OCI-LY3 (cell line): ENCODE measurements around the gene SDR42E1.

Experiments used
- H2AFZ ChIP-seq: fragments of 200-600, 300-600 bp; shearing (Covaris generic); 2 replicates; pipeline ENCODE4 v1.6.0; 2014; ENCODE audit warnings: antibody characterized with exemption, low read depth, low read length
- H3K27ac ChIP-seq: fragments of 200-600, 300-600 bp; sonication (generic); 2 replicates; pipeline ENCODE4 v1.5.1; 2014; ENCODE audit warnings: mild to moderate bottlenecking, low read length, moderate library complexity, mixed read lengths
- H3K27me3 ChIP-seq: fragments of 200-600, 300-600 bp; sonication (generic); 2 replicates; pipeline ENCODE4 v1.6.1; 2014; ENCODE audit warnings: low read depth, low read length, mixed read lengths
- H3K36me3 ChIP-seq: fragments of 200-600, 300-600 bp; sonication (generic); replicated peaks from 2 replicates; pipeline ENCODE3; 2014; ENCODE audit warnings: low read depth, low read length, mixed read lengths
- H3K4me1 ChIP-seq: fragments of 300-600, 200-600 bp; sonication (generic); 2 replicates; pipeline ENCODE4 v1.6.1; 2014; ENCODE audit warnings: low read length, mixed read lengths
- H3K4me2 ChIP-seq: fragments of 200-600, 300-600 bp; sonication (generic); 2 replicates; pipeline ENCODE4 v1.6.1; 2014; ENCODE audit warnings: low read length, mixed read lengths
- H3K4me3 ChIP-seq: fragments of 300-600, 200-600 bp; sonication (generic); 2 replicates; pipeline ENCODE4 v1.5.1; 2014; ENCODE audit warnings: antibody characterized with exemption, mild to moderate bottlenecking, low read length, moderate library complexity
- H3K79me2 ChIP-seq: fragments of 300-600, 200-600 bp; shearing (Covaris generic); 2 replicates; pipeline ENCODE4 v1.6.1; 2014; ENCODE audit warnings: mild to moderate bottlenecking, low read length, mixed read lengths
- H3K9ac ChIP-seq: fragments of 300-600, 200-600 bp; shearing (Covaris generic); 2 replicates; pipeline ENCODE4 v1.6.0; 2014; ENCODE audit warnings: mild to moderate bottlenecking, low read length, moderate library complexity
- H3K9me3 ChIP-seq: fragments of 200-600, 300-600 bp; shearing (Covaris generic); 2 replicates; pipeline ENCODE4 v1.6.1; 2014; ENCODE audit warnings: low read length, mixed read lengths; ENCODE audit not compliant: insufficient read depth
- H4K20me1 ChIP-seq: fragments of 200-600, 300-600 bp; sonication (generic); 2 replicates; pipeline ENCODE4 v1.6.1; 2016; ENCODE audit warnings: low read length, mixed read lengths; ENCODE audit not compliant: insufficient read depth
- EZH2phosphoT487 ChIP-seq: fragments of 200-600 bp; shearing (Covaris generic); IDR thresholded peaks from 2 replicates; pipeline ENCODE4 v1.6.1; 2018; ENCODE audit warnings: antibody characterized with exemption, mixed run types, low read depth
- TF ChIP-seq, protein P1 (sequence below): fragments of 200-600, 300-600 bp; sonication (generic); IDR thresholded peaks from 2 replicates; pipeline ENCODE4 v1.5.1; 2014; ENCODE audit warnings: antibody characterized with exemption, low read length, low read depth

SDR42E1 gene

DNA sequence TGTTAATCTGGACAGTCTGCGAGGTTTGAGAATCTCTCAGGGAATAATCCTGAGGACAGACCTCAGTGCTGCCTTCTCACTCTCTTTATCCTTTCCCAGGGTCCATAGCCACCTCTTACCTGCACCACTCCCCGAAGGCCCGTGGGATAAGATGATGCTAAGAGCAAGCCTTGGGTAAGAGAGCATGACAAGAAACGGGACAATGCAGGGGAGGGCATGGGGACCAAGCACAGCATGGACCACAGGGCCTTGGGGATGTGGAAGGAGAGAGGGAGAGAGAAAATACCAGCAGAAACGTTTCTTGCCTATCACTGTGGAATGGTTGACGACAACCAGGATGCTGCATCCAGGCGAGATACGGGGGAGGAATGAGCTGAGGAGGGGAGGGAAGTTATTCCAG lies 8.3 kb upstream of the SDR42E1 start:
- no peak for TF ChIP-seq EZH2phosphoT487
- TF ChIP-seq, protein P1, sequence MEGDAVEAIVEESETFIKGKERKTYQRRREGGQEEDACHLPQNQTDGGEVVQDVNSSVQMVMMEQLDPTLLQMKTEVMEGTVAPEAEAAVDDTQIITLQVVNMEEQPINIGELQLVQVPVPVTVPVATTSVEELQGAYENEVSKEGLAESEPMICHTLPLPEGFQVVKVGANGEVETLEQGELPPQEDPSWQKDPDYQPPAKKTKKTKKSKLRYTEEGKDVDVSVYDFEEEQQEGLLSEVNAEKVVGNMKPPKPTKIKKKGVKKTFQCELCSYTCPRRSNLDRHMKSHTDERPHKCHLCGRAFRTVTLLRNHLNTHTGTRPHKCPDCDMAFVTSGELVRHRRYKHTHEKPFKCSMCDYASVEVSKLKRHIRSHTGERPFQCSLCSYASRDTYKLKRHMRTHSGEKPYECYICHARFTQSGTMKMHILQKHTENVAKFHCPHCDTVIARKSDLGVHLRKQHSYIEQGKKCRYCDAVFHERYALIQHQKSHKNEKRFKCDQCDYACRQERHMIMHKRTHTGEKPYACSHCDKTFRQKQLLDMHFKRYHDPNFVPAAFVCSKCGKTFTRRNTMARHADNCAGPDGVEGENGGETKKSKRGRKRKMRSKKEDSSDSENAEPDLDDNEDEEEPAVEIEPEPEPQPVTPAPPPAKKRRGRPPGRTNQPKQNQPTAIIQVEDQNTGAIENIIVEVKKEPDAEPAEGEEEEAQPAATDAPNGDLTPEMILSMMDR = no peak
- Histone ChIP-seq H3K36me3 (no peaks in the 10 kb centered on the region), H3K79me2 (no peaks in the 10 kb centered on the region), H4K20me1 (no peaks in the 10 kb centered on the region), H3K9me3 (0 out of 2 replicates have a peak, but pooled peaks cover 6% of the 10 kb centered on the region), H2AFZ (no peak overlapping the region), H3K4me3 (no peak overlapping the region), H3K27ac (no peak overlapping the region), H3K9ac (no peak overlapping the region), H3K4me1 (no peaks in the 10 kb centered on the region), H3K27me3 (peaks cover 51% of the 10 kb centered on the region), H3K4me2 (no peak overlapping the region)

GRCh38 chr16:82017911-82018568 lies 6.8 kb upstream of the SDR42E1 start:
- no peak overlapping the region for H3K27ac ChIP-seq
- H3K4me1 ChIP-seq = peaks cover 2% of the 10 kb centered on the region; the same call in 1 of the 2 replicates
- H3K9ac ChIP-seq = no peak overlapping the region
- no peak overlapping the region for H3K4me3 ChIP-seq
- 0 out of 2 replicates have a peak, but pooled peaks cover 6% of the 10 kb centered on the region for H3K9me3 ChIP-seq
- H3K27me3 ChIP-seq = peaks cover 38% of the 10 kb centered on the region
- TF ChIP-seq EZH2phosphoT487 = no peak
- TF ChIP-seq, protein P1 = no peak
- H3K4me2 ChIP-seq = no peak overlapping the region
- no peaks in the 10 kb centered on the region for H3K79me2 ChIP-seq
- H4K20me1 ChIP-seq = no peaks in the 10 kb centered on the region
- no peak overlapping the region for H2AFZ ChIP-seq
- H3K36me3 ChIP-seq = no peaks in the 10 kb centered on the region

DNA sequence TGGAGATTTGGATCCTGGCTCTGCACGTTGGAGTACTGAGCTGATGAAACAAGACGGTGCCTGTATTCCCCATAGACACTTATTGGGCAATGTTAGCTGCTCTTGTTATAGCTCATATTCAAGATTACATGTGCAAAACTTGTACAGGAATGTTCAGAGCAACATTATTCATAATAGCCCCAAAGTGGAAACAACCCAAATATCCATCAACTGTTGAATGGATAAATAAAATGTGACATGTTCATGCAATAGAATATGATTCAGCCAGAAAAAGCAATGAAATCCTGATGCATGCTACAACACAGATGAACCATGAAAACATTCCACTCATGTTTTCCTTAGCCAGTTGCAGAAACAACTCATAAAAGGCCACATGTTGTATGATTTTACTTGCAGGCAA lies 5.7 kb upstream of the SDR42E1 start:
- Histone ChIP-seq H3K4me1 (peaks cover 5% of the 10 kb centered on the region; the same call in 1 of the 2 replicates), H4K20me1 (no peaks in the 10 kb centered on the region), H3K27me3 (peaks cover 37% of the 10 kb centered on the region), H3K36me3 (no peaks in the 10 kb centered on the region), H3K27ac (no peak overlapping the region), H2AFZ (no peak overlapping the region), H3K9me3 (0 out of 2 replicates have a peak, but pooled peaks cover 6% of the 10 kb centered on the region), H3K79me2 (no peaks in the 10 kb centered on the region), H3K9ac (no peak overlapping the region), H3K4me3 (no peak overlapping the region), H3K4me2 (no peak overlapping the region)
- no peak for TF ChIP-seq EZH2phosphoT487
- TF ChIP-seq, protein P1 = no peak

GRCh38 chr16:82016263-82016662 lies 5.0 kb upstream of the SDR42E1 start:
- H3K9ac ChIP-seq = no peak overlapping the region
- TF ChIP-seq EZH2phosphoT487 = no peak
- TF ChIP-seq, protein P1 = no peak
- 0 out of 2 replicates have a peak, but pooled peaks cover 6% of the 10 kb centered on the region for H3K9me3 ChIP-seq
- H2AFZ ChIP-seq = no peak overlapping the region
- peaks cover 8% of the 10 kb centered on the region; the same call in 1 of the 2 replicates for H3K4me1 ChIP-seq
- H3K4me3 ChIP-seq = no peak overlapping the region
- H4K20me1 ChIP-seq = no peaks in the 10 kb centered on the region
- no peaks in the 10 kb centered on the region for H3K36me3 ChIP-seq
- H3K79me2 ChIP-seq = no peaks in the 10 kb centered on the region
- no peak overlapping the region for H3K27ac ChIP-seq
- H3K4me2 ChIP-seq = no peak overlapping the region
- H3K27me3 ChIP-seq = peaks cover 37% of the 10 kb centered on the region
